H54 (cell line): ENCODE measurements around the gene NFE2L3.
A peak's percentile ranks its signal among the peaks of the same experiment; 100 is the strongest.
"Not testable (repeated sequence)": the region's sequence is repeated elsewhere in the genome, so short reads cannot be mapped to it uniquely, and the experiment has no call there.

Source experiments
- DNase-seq: peaks from one replicate; pipeline ENCODE4 v3.0.0; 2011; ENCODE audit warnings: low spot score, mixed read lengths; ENCODE audit not compliant: insufficient read length
- FAIRE-seq: peaks from 3 replicates; lab custom pipeline; 2011; peaks lifted over from hg19 to GRCh38; lab: Jason Lieb, UNC
- POLR2A ChIP-seq: IDR thresholded peaks from 2 replicates; pipeline ENCODE4 v1.6.1; 2011; ENCODE audit warnings: low read depth, mild to moderate bottlenecking, low read length

The NFE2L3 gene

GRCh38 chr7:26168458-26169023 lies 16.5 kb downstream of the NFE2L3 start:
- DNase-seq = no peak
- no peak for FAIRE-seq
- no peak for TF ChIP-seq POLR2A

GRCh38 chr7:26169271-26169670 lies 17.3 kb downstream of the NFE2L3 start:
- FAIRE-seq (no peak), DNase-seq (no peak)
- TF ChIP-seq POLR2A = no peak

- FAIRE-seq = peak; percentile 15
These were observed 18.7 kb downstream of the NFE2L3 start for GRCh38 chr7:26170663-26171062.

GRCh38 chr7:26171601-26172000 lies 19.6 kb downstream of the NFE2L3 start:
- DNase-seq = no peak
- no peak for FAIRE-seq
- TF ChIP-seq POLR2A = no peak

More at GRCh38 chr7:26170663-26171062, 18.7 kb downstream of the NFE2L3 start:
- TF ChIP-seq POLR2A = no peak
- no peak for DNase-seq

- no peak for TF ChIP-seq POLR2A
- DNase-seq (no peak), FAIRE-seq (no peak)
These were observed 20.1 kb downstream of the NFE2L3 start for GRCh38 chr7:26172048-26172447.

- not testable (repeated sequence) for FAIRE-seq, DNase-seq
These were observed 23.9 kb downstream of the NFE2L3 start for GRCh38 chr7:26175903-26176302.

- DNase-seq, FAIRE-seq: not testable (repeated sequence)
These were observed 24.7 kb downstream of the NFE2L3 start for GRCh38 chr7:26176696-26177095.

GRCh38 chr7:26177269-26177668 lies 25.3 kb downstream of the NFE2L3 start:
- DNase-seq, FAIRE-seq: not testable (repeated sequence)

- FAIRE-seq = no peak
- DNase-seq = no peak
- no peak for TF ChIP-seq POLR2A
These were observed 26.4 kb downstream of the NFE2L3 start for GRCh38 chr7:26178272-26178960.

- DNase-seq (no peak), FAIRE-seq (no peak)
- no peak for TF ChIP-seq POLR2A
These were observed 27.4 kb downstream of the NFE2L3 start for GRCh38 chr7:26179422-26179821.

- FAIRE-seq (no peak), DNase-seq (no peak)
These were observed 28.0 kb downstream of the NFE2L3 start for GRCh38 chr7:26179826-26180497.

GRCh38 chr7:26180792-26181198 lies 28.8 kb downstream of the NFE2L3 start:
- no peak for FAIRE-seq

More at GRCh38 chr7:26179826-26180497, 28.0 kb downstream of the NFE2L3 start:
- TF ChIP-seq POLR2A = no peak

GRCh38 chr7:26181474-26182227 lies 29.7 kb downstream of the NFE2L3 start:
- DNase-seq (no peak), FAIRE-seq (no peak)
- no peak for TF ChIP-seq POLR2A

More at GRCh38 chr7:26180792-26181198, 28.8 kb downstream of the NFE2L3 start:
- no peak for TF ChIP-seq POLR2A
- DNase-seq = no peak

GRCh38 chr7:26182283-26182682 lies 30.3 kb downstream of the NFE2L3 start:
- TF ChIP-seq POLR2A = no peak
- no peak for FAIRE-seq
- DNase-seq = no peak
